H1 (cell line): Measurements from ENCODE around the gene GANAB. TPM values are rescaled to one million over a fixed set of nuclear protein-coding genes. Genes with fewer than 3 reads are reported as not detected.

Source experiments
- CTCF ChIA-PET: fragments of 300-600 bp; sonication (Branson Sonifier 250); formaldehyde crosslinking; loops from one replicate; lab custom pipeline; 2021; ENCODE audit not compliant: partially characterized antibody; lab: Charles Lee
- POLR2A ChIA-PET: fragments of 300-600 bp; sonication (Branson Sonifier 250); formaldehyde crosslinking; loops from one replicate; lab custom pipeline; 2021; ENCODE audit warnings: inconsistent platforms; ENCODE audit not compliant: partially characterized antibody; lab: Charles Lee
- DNase-seq, 2 experiments: peaks; one replicate each; pipeline versions ENCODE4 v3.0.0 to v3.0.0-alpha.2; 2010 to 2022; ENCODE audit warnings: low spot score in 2 of 2, low read depth in 1 of 2, mixed read lengths in 1 of 2
- FAIRE-seq: peaks from 2 replicates; lab custom pipeline; 2011; peaks lifted over from hg19 to GRCh38; lab: Jason Lieb, UNC
- H2AFZ ChIP-seq: 2 replicates; pipeline ENCODE4 v1.8.1; 2012; ENCODE audit warnings: low read length, inconsistent platforms
- H2AK5ac ChIP-seq: 2 replicates; pipeline ENCODE4 v1.6.1; 2013; ENCODE audit warnings: low read depth, low read length
- H2BK120ac ChIP-seq: replicated peaks from 2 replicates; pipeline ENCODE3; 2013; ENCODE audit warnings: low read depth, low read length, inconsistent platforms
- H2BK12ac ChIP-seq: 2 replicates; pipeline ENCODE4 v1.6.1; 2013; ENCODE audit warnings: low read depth, low read length
- H2BK15ac ChIP-seq: 2 replicates; pipeline ENCODE4 v1.6.1; 2013; ENCODE audit warnings: low read length
- H2BK20ac ChIP-seq: 2 replicates; pipeline ENCODE4 v1.6.1; 2013; ENCODE audit warnings: low read length
- H2BK5ac ChIP-seq: 2 replicates; pipeline ENCODE4 v1.6.1; 2013; ENCODE audit warnings: low read depth, low read length
- H3K14ac ChIP-seq: 2 replicates; pipeline ENCODE4 v1.6.1; 2013; ENCODE audit warnings: inconsistent platforms; ENCODE audit not compliant: insufficient read length
- H3K18ac ChIP-seq: 2 replicates; pipeline ENCODE4 v1.6.1; 2013; ENCODE audit warnings: low read length; ENCODE audit errors: extremely low read depth
- H3K23ac ChIP-seq: 2 replicates; pipeline ENCODE4 v1.6.1; 2013; ENCODE audit warnings: inconsistent platforms; ENCODE audit not compliant: insufficient read length
- H3K23me2 ChIP-seq: 2 replicates; pipeline ENCODE4 v1.6.1; 2013; ENCODE audit warnings: low read depth, low read length
- H3K27ac ChIP-seq: 2 replicates; pipeline ENCODE4 v1.6.1; 2011; ENCODE audit warnings: low read depth, low read length, inconsistent platforms
- H3K27me3 ChIP-seq, 4 experiments: replicated peaks in 1 of 4; 1 replicate in 1 of 4; 2 replicates in 3 of 4; pipeline versions ENCODE4 v1.6.1 to v1.8.1; 2011 to 2013; ENCODE audit warnings: low read length in 3 of 4, mild to moderate bottlenecking in 3 of 4, inconsistent platforms in 2 of 4, mixed read lengths in 2 of 4, moderate library complexity in 1 of 4; ENCODE audit not compliant: control insufficient read depth in 3 of 4, insufficient read depth in 3 of 4; ENCODE audit errors: extremely low read depth in 1 of 4
- H3K36me3 ChIP-seq, 4 experiments: 2 replicates each; pipeline versions ENCODE4 v1.6.1 to v1.8.1; 2011 to 2013; ENCODE audit warnings: mild to moderate bottlenecking in 4 of 4, low read length in 3 of 4, moderate library complexity in 2 of 4, control low read depth in 1 of 4, inconsistent platforms in 1 of 4; ENCODE audit not compliant: insufficient read depth in 4 of 4, control insufficient read depth in 2 of 4
- H3K4ac ChIP-seq: replicated peaks from 2 replicates; pipeline ENCODE3; 2013; ENCODE audit warnings: low read length, low read depth, mixed read lengths, inconsistent platforms; ENCODE audit not compliant: insufficient read length
- H3K4me1 ChIP-seq, 4 experiments: replicated peaks in 1 of 4; 1 replicate in 1 of 4; 2 replicates in 3 of 4; pipeline versions ENCODE4 v1.6.1 to v1.8.1; 2011 to 2013; ENCODE audit warnings: low read length in 3 of 4, inconsistent platforms in 2 of 4, mixed read lengths in 1 of 4; ENCODE audit not compliant: insufficient read depth in 4 of 4, control insufficient read depth in 3 of 4
- H3K4me2 ChIP-seq, 2 experiments: 2 replicates each; pipeline versions ENCODE4 v1.6.1 to v1.8.1; 2011 to 2013; ENCODE audit warnings: low read depth in 2 of 2, low read length in 2 of 2, control low read depth in 1 of 2, inconsistent platforms in 1 of 2, mild to moderate bottlenecking in 1 of 2; ENCODE audit not compliant: insufficient read depth in 1 of 2
- H3K4me3 ChIP-seq, 4 experiments: fragments of 200-600, 300-600 bp in 1 of 4; sonication (generic), shearing (Covaris generic), sonication (Bioruptor Twin) in 1 of 4; 2 replicates each; pipeline versions ENCODE4 v1.5.1 to v1.8.1; 2011 to 2016; ENCODE audit warnings: low read length in 4 of 4, low read depth in 3 of 4, control low read depth in 2 of 4, inconsistent platforms in 2 of 4, mild to moderate bottlenecking in 2 of 4, mixed read lengths in 1 of 4, moderate library complexity in 1 of 4; ENCODE audit not compliant: insufficient read depth in 2 of 4; ENCODE audit errors: extremely low read depth in 1 of 4
- H3K56ac ChIP-seq: replicated peaks from 2 replicates; pipeline ENCODE3; 2013; ENCODE audit warnings: low read depth, mild to moderate bottlenecking, mixed read lengths, low read length, inconsistent platforms; ENCODE audit not compliant: insufficient read length
- H3K79me1 ChIP-seq: 2 replicates; pipeline ENCODE4 v1.6.1; 2013; ENCODE audit warnings: low read depth, low read length, control low read depth
- H3K79me2 ChIP-seq, 2 experiments: 2 replicates each; pipeline versions ENCODE4 v1.6.1 to v1.8.1; 2012 to 2013; ENCODE audit warnings: low read length in 2 of 2, mild to moderate bottlenecking in 2 of 2, inconsistent platforms in 1 of 2; ENCODE audit not compliant: insufficient read depth in 2 of 2, control insufficient read depth in 1 of 2
- H3K9ac ChIP-seq, 4 experiments: replicated peaks in 1 of 4; 1 replicate in 1 of 4; 2 replicates in 3 of 4; pipeline versions ENCODE4 v1.6.1 to v1.8.1; 2011 to 2013; ENCODE audit warnings: low read depth in 3 of 4, low read length in 3 of 4, control low read depth in 2 of 4, mild to moderate bottlenecking in 2 of 4, moderate library complexity in 2 of 4, inconsistent platforms in 1 of 4; ENCODE audit errors: extremely low read depth in 1 of 4
- H3K9me3 ChIP-seq, 2 experiments: 2 replicates each; pipeline versions ENCODE4 v1.6.1 to v1.8.1; 2012 to 2013; ENCODE audit warnings: mild to moderate bottlenecking in 2 of 2, moderate library complexity in 2 of 2, control low read depth in 1 of 2, inconsistent platforms in 1 of 2, low read depth in 1 of 2, low read length in 1 of 2, mixed read lengths in 1 of 2; ENCODE audit not compliant: insufficient read depth in 2 of 2
- H4K20me1 ChIP-seq, 2 experiments: replicated peaks in 1 of 2; 2 replicates each; pipeline versions ENCODE3 to v1.8.1; 2011 to 2013; ENCODE audit warnings: inconsistent platforms in 2 of 2, low read length in 2 of 2, mild to moderate bottlenecking in 1 of 2; ENCODE audit not compliant: insufficient read depth in 2 of 2, control insufficient read depth in 1 of 2
- H4K5ac ChIP-seq: 2 replicates; pipeline ENCODE4 v1.6.1; 2013; ENCODE audit warnings: low read length, low read depth, mixed read lengths, inconsistent platforms; ENCODE audit not compliant: insufficient read length
- H4K8ac ChIP-seq: 2 replicates; pipeline ENCODE4 v1.8.0; 2013; ENCODE audit warnings: mild to moderate bottlenecking, moderate library complexity, low read length, inconsistent platforms; ENCODE audit not compliant: insufficient read depth; ENCODE audit errors: extremely low read depth
- H4K91ac ChIP-seq: replicated peaks from 2 replicates; pipeline ENCODE3; 2013; ENCODE audit warnings: low read length, mixed read lengths, inconsistent platforms; ENCODE audit not compliant: insufficient read length
- ASH2L ChIP-seq: fragments of 200-600, 300-600 bp; sonication (generic); IDR thresholded peaks from one replicate; pipeline ENCODE4 v1.7.1; 2017; ENCODE audit warnings: low read length
- EGR1 ChIP-seq: IDR thresholded peaks from 2 replicates; pipeline ENCODE4 v1.6.1; 2011; ENCODE audit warnings: low read depth, low read length, borderline replicate concordance
- HDAC2 ChIP-seq, 2 experiments: fragments of 300-600 bp in 1 of 2; sonication (generic) in 1 of 2; IDR thresholded peaks; 2 replicates each; pipeline ENCODE4 v1.6.1; 2011 to 2012; ENCODE audit warnings: low read depth in 2 of 2, low read length in 2 of 2, mild to moderate bottlenecking in 2 of 2, moderate library complexity in 2 of 2, borderline replicate concordance in 1 of 2, inconsistent platforms in 1 of 2
- HDAC6 ChIP-seq: IDR thresholded peaks from one replicate; pipeline ENCODE4 v1.7.1; 2012; ENCODE audit warnings: low read depth, mild to moderate bottlenecking, inconsistent platforms, low read length, moderate library complexity
- RBBP5 ChIP-seq: IDR thresholded peaks from 2 replicates; pipeline ENCODE4 v1.7.1; 2012; ENCODE audit warnings: low read depth, mild to moderate bottlenecking, inconsistent platforms, low read length, moderate library complexity, borderline replicate concordance
- SP2 ChIP-seq: IDR thresholded peaks from 2 replicates; pipeline ENCODE4 v1.6.1; 2012; ENCODE audit warnings: mild to moderate bottlenecking, low read length, inconsistent platforms
- TAF7 ChIP-seq: optimal IDR thresholded peaks from 2 replicates; pipeline ENCODE3; 2011; ENCODE audit warnings: low read depth, mild to moderate bottlenecking, inconsistent platforms, low read length, moderate library complexity, borderline replicate concordance
- WGBS, 2 experiments: shearing (Covaris generic) in 1 of 2; methylation state at CpG; one replicate each; pipeline versions ENCODE4 v1.1.6 to v1.1.7; 2013 to 2015; ENCODE audit warnings: low lambda C conversion rate in 2 of 2, mixed read lengths in 2 of 2, inconsistent platforms in 1 of 2, low coverage in 1 of 2, missing lambda C conversion rate in 1 of 2; ENCODE audit not compliant: insufficient replicate concordance in 2 of 2, insufficient coverage in 1 of 2, insufficient read length in 1 of 2; ENCODE audit errors: extremely low coverage in 1 of 2, missing lambda C conversion rate in 1 of 2; 5-methylcytosine and 5-hydroxymethylcytosine counted together
- polyA plus RNA-seq, 7 experiments: library from polyadenylated mRNA; depleted of rRNA in 3 of 7; stranded (reverse) in 5 of 7; unstranded in 2 of 7; fragments of >200 nt in 5 of 7; fragments of 200-250 nt in 2 of 7; gene quantifications; 1 replicate in 5 of 7; 2 replicates in 1 of 7; 4 replicates in 1 of 7; pipeline versions ENCODE4 v1.2.1 to v1.2.3, GENCODE V29; 2011 to 2013; ENCODE audit warnings: missing spikeins in 2 of 7, mixed read lengths in 2 of 7
- total RNA-seq: library from RNA; stranded (reverse); fragmentation: NEBNext Ultra II Directional; extraction: Animal tissue kit (Norgen Biotek cat#: 25700); gene quantifications from 2 replicates; pipeline ENCODE4 v1.2.1, GENCODE V29; 2021

Gene GANAB
- total and polyA plus RNA-seq, 2 of the 8 experiments (the other 6 are each of a cell fraction or from before 2014, with no cell fraction given), result 289 to 330 TPM

DNA sequence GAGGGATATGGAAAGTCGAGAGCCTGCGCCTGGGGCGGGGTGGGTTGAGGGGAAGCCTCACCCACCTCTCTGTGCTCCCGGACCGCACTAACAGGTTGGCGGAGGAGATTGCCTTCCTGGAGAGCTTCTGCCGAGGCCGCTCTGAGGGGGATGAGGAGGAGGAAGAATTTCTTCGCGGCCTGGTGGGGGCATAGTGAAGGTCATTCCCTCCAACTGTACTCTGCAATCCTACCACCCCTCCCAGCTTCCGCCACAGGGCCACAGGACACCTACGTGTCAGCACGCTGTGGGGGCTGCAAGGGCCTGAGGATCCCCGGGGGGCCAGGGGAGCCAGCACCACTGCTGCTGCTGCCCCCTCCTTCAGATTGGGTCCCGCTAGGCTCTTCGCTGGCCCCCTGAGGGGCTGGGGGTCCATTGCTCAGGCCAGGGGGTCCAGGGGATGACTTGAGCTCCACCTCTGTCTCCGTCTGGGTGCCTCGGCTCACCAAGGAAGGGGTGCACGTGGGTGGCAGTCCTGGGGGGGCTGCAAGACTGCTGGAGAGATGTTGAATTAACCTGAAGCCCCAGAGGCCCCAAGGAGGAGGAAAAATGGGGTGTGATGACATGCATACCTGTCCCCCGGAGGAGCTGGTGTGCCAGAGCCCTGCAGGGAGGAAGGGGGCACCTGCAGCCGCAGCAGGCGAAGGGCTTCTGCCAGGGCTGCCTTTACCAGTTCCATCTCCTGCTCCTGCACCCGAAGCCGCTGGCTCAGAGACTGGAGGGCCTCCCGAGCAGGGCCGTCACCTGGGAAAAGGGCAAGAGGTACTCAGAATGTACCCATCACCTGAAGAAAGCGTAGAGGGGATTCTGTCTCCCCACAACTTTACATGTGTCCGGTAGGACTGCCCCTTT is 35.4 kb downstream of the GANAB start:
- no peak overlapping the region for H3K56ac ChIP-seq
- FAIRE-seq, result no peak
- H4K91ac ChIP-seq, result no peak overlapping the region
- no peak for DNase-seq
- no peak overlapping the region for H3K9ac ChIP-seq
- H4K8ac ChIP-seq, result no peak overlapping the region
- H3K79me2 ChIP-seq, result no peaks in the 10 kb centered on the region
- no peak overlapping the region for H3K23ac ChIP-seq
- H3K14ac ChIP-seq, result no peak overlapping the region
- CTCF ChIA-PET, result interaction anchor here (0.6 to 10.2 kb wide), 21 partner anchors 8 to 1117 kb away, joined by 3 to 97 read pairs (median 4); partner anchors contain the start of genes B3GAT3, C11orf98, CSKMT and EEF1G
- no peak overlapping the region for H2BK5ac ChIP-seq
- WGBS, 2 experiments, result 81% methylated on average over 27 of the region's 28 CpGs; no CpG with 5 or more reads in 1 of the 2 experiments
- H2BK20ac ChIP-seq, result no peak overlapping the region
- H3K18ac ChIP-seq, result no peak overlapping the region; the same call in 1 of the 2 replicates
- no peaks in the 10 kb centered on the region for H3K9me3 ChIP-seq
- peaks cover 9% of the 10 kb centered on the region; the same call in 1 of the 2 replicates for H3K23me2 ChIP-seq
- H2AFZ ChIP-seq, result no peak overlapping the region
- H4K5ac ChIP-seq, result peak overlapping the region; percentile 15
- POLR2A ChIA-PET, result interaction anchor here (0.9 to 15.8 kb wide), 17 partner anchors 8 to 244 kb away, joined by 3 to 235 read pairs (median 6); partner anchors contain the start of genes B3GAT3, BSCL2, C11orf98 and CSKMT
- H3K4ac ChIP-seq, result no peak overlapping the region
- H2BK120ac ChIP-seq, result no peak overlapping the region
- H3K4me2 ChIP-seq, result peak overlapping the region; percentile 89 to 91
- H3K27me3 ChIP-seq, result peaks cover 0 to 3% (median 2%) of the 10 kb centered on the region in 4 experiments; a peak in 1 of 7 replicates
- H3K4me3 ChIP-seq, result peak overlapping the region; percentile 48 to 73 (median 58); a peak in 5 of 8 replicates
- H3K36me3 ChIP-seq, result no peaks in the 10 kb centered on the region; a peak in 2 of 8 replicates
- H2AK5ac ChIP-seq, result no peak overlapping the region
- no peaks in the 10 kb centered on the region for H4K20me1 ChIP-seq
- no peak overlapping the region for H3K27ac ChIP-seq
- no peaks in the 10 kb centered on the region for H3K79me1 ChIP-seq
- H2BK12ac ChIP-seq, result no peak overlapping the region
- no peak overlapping the region for H2BK15ac ChIP-seq
- peaks cover 3 to 23% (median 12%) of the 10 kb centered on the region in 4 experiments for H3K4me1 ChIP-seq
- peak; percentile 5 for TF ChIP-seq ASH2L
- no peak for TF ChIP-seq HDAC2 (IDR thresholded peaks at IDR 0.05; ENCODE audit: borderline replicate concordance in 1 of 2, low read depth in 2 of 2, low read length in 2 of 2)
- no peak for TF ChIP-seq HDAC6
- no peak for TF ChIP-seq SP2
- TF ChIP-seq EGR1, result no peak
- TF ChIP-seq RBBP5, result no peak
- no peak for TF ChIP-seq TAF7
